ENCODE results near the gene KRT85.

DNA sequence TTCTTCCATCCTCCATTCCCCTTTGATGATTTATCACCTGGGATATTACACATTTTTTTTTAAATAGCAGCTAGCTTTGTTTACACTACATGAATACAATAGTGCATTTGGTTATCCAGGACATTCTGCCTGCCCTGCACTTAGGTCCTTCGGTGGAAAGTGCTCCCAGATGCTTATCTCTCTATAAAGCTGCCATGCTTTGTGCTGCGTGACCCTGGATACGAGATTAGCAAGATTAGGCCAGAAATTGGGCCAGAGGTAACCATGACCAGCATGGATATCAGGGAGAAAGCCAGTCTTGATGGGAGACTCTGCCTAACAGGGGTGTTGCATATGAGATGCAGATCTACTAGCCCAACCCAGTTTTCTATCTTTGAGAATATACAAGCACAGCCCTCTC is 34.0 kb downstream of the KRT85 start:
- TF ChIP-seq CTCF (IDR thresholded peaks at IDR 0.05) (no peak), POLR2A (IDR thresholded peaks at IDR 0.05) (no peak)
